Stimulated activated CD4-positive, alpha-beta T cell treated with anti-CD3 and anti-CD28 coated beads, TNF-alpha, amount 100 ng/mL, for 4 hours (primary cell): ENCODE data around the gene DKC1.
A peak's percentile ranks its signal among the peaks of the same experiment; 100 is the strongest.

ENCODE experiments used
- DNase-seq, 3 experiments: peaks; one replicate each; pipeline ENCODE4 v3.0.0-alpha.2; 2020; ENCODE audit warnings: low read depth in 3 of 3

DKC1 gene

GRCh38 chrX:154762537-154763296, at the start of gene DKC1:
Gene DKC1, plus strand, starts transcription at chrX:154762864. Its CDS starts 102 bp downstream, at chrX:154762966.
- peak; percentile 87 to 89 (median 89) for DNase-seq

DNA sequence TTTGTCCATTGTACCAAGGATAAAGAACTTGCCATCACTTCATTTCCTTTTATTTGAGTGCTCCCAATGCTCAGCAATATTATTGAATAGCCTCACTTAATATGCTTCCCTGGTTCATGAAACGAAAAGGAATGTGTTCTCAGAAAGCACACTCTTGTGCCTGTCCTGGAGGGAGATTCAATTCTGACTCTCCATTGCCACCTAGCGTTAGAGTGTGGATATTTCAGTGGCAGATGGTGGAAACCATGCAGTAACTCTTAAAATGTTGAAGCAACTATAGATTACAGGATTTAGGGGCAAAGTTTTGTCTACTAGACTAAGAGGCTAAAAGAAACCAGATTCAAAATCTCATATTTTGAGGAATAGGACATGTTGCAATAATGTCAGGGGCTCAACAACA, 47.7 kb upstream of the DKC1 start:
- peak in 1 of 3 experiments; percentile 26 for DNase-seq

DNA sequence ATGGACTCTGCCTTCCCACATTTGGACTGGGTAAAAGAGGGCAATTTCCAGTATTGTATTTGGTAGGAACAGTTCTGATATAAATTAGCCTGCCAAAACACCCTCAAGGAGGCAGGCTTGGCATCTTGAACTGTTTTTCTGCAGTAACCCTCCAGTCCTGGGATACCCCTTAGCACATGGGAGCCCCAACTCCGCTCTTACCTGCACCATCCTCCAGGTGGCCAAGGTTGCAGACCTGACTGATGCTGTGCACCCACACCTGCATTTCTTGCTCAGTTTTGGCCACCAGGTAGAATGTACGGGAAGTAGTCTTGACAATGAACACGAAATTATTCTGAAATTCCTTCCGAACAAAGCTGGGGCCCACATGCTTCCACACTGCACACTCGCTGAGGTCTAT, 46.8 kb upstream of the DKC1 start:
- DNase-seq = no peak

DNA sequence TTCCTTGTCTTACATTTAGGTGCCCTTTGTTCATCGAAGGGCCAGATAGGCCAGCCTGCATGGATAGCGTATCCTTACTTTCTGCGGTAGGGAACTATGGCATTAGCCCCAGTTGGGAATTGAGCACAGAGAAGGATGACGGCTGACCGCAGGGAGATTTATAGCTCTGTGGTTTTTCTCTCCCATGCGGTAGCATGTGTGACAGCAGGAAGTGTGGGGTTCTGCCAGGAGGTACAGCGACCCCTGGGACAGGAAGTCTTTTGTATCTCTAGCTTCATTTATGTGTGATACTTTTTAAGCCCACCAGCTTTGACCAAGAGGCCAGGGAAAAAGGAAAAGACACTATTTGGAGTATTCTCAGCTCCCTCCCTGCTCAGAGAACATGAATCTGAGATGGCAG, 44.8 kb upstream of the DKC1 start:
- no peak for DNase-seq

DNA sequence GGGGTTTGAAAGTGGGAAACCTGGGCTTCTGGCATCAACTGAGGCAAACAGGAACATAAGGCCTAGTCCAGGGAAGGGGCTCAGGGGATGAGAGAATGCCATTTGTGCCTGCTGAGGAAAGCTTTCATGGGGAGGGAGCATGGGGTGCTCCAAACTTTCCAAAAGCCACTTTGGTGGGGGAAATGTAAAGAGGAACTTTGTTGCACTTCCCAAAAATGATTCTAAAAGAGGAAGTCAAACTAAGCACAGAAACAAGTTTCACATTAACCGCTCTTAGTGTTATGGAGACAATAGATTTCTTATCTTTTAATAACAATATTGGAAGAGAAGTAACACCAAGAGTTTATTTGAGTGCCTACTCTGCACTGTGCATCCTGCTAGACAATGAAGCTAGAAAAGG, 44.0 kb upstream of the DKC1 start:
- DNase-seq = no peak

- DNase-seq = peak in 1 of 3 experiments; percentile 45
Observed at GRCh38 chrX:154719132-154719675, 43.5 kb upstream of the DKC1 start.

GRCh38 chrX:154720067-154720466, 42.6 kb upstream of the DKC1 start:
- no peak for DNase-seq

DNA sequence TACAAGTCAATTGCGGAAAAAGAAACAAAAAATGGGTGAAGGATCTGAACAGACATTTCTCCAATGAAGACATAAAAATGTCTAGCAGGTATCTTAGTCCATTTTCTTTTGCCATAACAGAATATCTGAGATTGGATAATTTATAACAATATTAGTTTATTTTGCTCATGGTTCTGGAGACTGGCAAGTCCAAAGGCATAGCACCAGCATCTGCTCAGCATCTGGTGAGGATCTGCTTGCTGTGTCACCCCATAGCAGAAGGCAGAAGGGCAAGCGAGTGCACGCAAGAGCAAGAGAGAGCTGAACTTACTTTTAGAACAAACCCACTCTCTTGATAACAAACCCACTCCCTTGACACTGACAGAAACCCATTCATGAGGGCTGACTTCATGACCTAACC, 41.5 kb upstream of the DKC1 start:
- DNase-seq = no peak

DNA sequence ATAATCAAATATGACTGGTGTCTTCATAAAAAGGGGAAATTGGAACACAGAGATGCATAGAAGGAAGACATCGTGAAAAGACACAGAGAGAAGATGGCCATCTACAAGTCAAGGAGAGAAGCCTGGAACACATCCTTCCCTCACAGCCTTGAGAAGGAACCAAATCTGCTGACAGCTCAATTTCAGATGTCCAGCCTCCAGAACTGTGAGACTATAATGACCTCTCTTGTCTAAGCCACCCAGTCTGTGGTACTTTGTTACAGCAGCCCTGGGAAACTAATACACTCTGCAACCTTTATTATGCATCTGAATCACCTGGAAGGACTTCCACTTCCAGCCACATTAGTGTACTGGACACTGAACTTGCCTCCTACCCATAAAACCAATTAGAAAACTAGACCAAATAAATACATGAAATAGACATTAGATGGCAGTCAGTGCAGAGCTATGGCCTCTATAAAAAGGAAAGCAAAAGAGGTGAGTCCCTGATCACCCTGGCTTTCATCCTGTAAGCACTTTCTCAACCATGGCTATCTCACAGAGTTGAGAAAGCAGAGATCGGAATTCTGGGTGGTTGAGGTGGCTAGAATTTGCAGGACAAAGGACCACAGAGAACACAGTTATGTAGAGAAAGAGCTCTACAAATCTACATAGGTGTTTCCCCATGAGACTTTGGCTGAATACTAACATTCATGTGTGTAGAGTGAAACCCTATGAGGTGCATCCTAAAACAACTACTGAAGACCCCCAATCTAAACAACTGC, 37.5 kb upstream of the DKC1 start:
- no peak for DNase-seq

GRCh38 chrX:154727418-154727817, 35.2 kb upstream of the DKC1 start:
- DNase-seq = no peak

DNA sequence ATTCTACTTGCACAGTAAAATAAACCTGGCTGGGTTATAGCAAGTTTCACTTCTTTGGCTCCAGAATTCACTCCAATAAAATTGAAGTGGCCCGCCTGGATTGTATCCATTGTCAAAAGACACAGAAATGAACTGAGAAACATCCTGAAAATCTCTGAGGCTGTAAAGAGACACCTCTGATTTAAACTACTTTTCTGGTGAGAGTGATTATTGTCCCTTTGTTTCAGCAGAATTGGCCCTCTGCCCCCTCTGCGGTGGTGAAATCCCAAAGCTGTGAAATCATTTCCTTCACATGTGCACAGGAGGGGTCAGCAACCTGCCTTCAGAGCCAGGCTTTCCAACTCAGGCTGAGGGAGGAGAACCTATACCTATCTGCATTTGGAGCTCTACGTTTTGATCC, 34.8 kb upstream of the DKC1 start:
- no peak for DNase-seq

DNA sequence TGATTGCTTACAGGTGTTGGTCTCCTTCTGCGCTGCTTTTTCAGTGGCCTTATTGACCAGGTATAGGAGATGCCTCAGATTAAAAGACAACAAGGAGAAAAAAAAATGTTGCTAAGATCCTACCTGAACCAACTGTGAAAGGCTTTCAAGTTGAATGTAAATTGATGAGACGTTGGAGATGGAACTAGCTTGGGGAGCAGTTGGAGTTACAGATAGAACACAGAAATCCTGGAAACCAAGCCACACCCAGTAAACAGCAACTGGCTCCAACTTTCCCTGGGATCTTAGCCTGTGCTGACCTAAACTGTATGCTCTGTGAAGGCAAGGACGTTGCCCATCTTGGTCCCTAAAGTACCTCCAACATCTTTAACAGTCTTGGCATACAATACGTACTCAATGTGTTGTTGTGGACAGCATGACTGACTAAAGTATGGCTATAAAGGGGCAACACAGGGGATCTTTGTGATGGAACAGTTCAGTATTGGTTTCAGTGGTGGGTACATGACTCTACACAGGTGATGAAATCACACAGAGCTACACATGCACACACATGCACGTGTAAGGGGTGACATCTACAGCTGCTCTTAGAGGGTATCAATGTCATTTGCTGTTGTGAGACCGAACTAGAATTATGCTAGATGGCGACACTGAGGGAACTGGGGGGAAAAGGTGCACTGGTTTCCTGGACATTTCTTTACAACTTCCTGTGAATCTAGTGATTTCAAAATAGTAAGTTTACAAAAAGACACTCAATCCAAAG, 34.1 kb upstream of the DKC1 start:
- no peak for DNase-seq

- no peak for DNase-seq
Observed at GRCh38 chrX:154729439-154729838, 33.2 kb upstream of the DKC1 start.

DNA sequence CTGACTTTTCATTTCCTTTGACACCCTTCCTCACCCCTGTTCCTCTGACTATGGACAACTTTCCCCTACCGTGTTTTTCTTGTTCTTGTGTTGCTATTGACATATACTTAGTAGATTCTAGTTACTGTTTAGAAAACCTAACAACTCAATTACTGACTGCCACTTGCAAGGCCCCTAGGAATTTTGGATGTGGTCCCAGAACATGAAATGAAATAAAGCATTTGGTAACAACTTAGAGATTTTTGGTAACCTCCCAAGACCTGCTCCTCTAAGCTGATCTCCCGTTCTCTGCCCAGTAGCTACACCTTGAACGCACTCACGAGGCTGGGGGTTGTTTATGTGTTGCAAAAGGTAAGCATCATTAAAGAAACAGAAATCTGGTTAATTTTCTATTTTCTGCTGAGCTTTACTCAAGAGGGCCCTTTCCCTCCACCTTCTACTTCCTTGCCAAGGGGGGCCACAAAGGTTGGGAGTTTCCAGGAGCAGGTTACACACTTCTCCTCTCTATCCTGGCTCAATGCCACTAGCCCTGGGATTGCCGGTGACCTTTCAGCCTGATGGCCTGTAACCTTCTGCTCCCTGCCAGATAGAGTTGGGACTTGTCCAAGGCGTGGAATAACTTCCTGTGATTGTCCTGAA, 32.3 kb upstream of the DKC1 start:
- DNase-seq = no peak

DNA sequence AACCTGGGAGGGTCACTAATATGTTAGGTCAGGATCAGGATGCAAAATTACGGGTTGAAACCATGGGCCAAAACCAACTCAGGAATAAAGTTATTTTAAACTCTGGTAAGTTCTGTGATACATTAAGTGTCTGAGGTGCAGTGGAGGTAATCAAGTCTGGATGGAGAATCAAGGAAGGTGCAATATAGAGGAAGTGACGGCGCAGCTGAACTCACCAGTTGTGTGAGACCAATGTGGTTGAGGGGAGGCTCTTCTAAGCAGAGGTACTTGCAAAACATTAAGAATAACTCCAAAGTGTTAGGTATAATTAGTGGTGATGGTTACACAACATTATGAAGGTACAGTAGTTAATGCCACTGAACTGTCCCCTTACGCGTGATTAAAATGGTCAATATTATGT, 31.5 kb upstream of the DKC1 start:
- DNase-seq = no peak

DNA sequence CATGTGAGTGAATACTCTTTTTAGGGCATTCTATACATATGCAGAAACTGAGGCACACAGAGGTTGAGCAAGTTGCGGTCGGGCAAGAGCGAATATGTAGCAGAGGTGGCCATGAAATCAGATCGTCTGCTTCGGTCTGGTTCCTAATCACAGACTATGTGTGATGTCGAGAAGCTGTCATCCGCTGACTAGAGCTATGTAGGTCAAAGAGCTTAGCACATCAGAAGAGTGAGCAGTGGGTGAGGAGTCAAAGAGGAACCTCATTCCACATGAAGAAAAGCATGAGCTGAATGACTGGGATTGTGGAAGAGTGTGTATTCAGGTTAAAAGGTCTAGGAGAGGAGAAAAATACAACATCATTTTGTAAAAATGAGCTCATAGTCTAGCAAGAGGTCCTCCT, 30.8 kb upstream of the DKC1 start:
- DNase-seq = no peak

GRCh38 chrX:154732421-154733065, 30.1 kb upstream of the DKC1 start:
- no peak for DNase-seq

GRCh38 chrX:154733066-154733425, 29.6 kb upstream of the DKC1 start:
- DNase-seq = no peak

GRCh38 chrX:154734061-154734781, 28.4 kb upstream of the DKC1 start:
- DNase-seq = no peak

DNA sequence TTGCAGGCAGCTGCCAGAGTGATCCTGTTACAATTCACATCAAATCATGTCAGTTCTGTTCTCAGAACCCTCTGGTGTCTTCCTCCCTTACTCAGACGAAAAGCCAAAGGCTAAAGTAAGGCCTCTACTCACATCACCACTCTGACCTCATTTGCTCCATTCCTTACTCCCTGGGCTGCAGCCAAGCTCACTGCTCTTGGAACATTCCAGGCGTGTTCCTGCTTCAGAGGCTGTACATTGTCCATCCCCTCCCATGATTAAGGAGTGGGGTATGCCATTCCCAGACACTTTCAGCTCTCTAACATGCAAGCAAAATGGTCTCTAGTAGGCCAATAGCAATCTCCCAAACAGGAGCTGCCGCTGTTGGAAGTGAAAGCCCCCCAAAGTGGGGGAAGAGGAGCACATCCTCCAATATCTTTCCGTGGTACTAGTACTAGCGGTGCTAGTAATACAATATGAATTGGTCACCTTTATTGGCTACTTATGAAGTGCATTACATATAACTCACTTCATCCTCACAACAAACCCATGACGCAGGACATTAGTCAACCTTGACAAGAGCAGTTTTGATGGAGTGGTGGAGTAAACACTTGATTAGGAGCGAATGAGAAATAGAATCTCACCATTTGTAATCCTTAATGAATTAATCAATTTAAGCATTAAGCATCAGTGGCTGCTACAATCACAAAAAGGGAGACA, 26.8 kb upstream of the DKC1 start:
- DNase-seq = no peak
